Fibroblast of peridontal ligament (primary cell): ENCODE results near the gene TXLNG.

Source experiments
- DNase-seq: peaks from one replicate; pipeline ENCODE4 v3.0.0-alpha.2; 2010; ENCODE audit errors: extremely low read depth

Gene TXLNG

DNA sequence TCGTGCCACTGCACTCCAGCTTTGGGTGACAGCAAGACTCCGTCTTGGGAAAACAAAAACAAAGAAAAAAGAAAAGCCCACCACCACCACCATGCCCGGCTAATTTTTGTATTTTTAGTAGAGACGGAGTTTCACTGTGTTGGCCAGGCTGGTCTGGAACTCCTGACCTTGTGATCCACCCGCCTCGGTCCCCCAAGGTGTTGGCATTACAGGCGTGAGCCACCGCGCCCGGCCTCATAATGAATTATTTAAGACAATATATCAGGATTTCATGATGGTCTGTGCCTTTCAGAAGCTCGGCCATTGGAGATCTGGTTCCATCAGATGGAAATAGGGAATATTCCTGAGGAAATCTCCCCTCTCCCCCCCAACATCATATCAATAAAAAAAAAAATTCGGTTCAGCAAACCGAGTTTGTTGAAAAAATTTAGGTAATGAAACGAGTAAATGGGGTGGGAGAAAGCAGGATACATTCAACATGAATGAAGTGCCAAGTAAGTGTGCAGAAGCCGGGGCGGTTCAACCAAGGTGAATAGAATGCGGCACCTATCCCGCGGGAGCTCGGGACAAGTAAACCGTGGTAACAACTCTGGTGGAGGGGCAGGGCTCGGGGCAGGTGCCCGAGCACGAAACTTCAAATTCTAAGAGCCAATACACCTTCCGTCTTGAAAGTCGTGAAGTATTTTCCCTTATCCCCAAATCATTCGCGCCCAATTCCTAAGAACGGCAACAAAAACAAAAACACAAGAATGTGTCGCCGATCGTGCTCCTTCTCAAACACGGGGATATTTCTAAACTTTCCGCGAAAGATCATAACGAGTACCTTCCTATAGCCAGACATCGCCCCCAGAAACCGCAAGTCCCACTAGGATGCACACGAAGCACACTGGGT, 773 bp upstream of the TXLNG start:
- no peak for DNase-seq

DNA sequence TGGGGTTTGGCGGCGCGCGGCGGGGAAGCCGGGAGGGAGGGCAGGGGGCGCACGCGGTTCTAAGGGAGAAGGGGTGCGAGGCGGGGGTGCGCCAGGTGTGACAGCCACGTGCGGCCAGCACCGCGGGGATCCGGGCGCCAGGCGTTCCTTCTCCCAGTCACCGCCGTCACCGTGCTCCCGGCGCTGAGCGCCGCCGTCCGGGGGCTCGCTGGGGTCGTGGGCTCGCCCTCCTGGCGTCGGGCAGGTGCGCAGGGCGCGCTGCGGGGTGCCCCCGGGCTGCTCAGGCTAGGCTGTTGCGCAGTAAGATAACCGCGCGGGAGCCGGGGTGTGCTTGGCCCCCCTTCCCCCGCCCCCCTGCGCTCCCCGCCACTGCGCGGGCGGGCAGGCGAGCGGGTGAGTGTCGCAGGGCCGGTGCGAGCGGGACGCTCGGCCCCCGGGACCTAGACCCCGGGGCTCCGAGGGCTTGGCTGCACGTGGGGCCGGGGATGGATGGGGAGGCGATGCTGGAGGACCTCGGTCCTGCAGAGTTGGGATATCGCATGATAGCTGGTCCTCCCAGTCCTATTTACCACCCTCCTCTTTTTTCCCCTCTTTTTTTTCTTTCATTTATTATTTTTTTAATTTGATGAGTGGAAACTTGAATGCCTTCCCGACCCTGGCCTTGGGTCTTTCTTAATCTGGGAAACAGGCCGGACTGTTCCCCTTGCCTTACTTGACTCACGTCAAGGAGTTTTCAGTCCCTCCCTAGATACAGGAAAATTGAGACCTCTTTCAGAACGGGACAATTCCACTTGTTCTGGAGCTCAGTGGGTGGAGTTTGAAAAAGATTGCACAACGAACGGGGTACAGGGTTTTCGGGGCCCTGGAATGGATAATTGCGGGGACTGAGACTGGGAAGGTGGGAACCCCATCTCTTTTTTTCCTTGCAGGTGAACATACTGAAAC, 797 bp downstream of the TXLNG start:
- DNase-seq, result peak; percentile 17

DNA sequence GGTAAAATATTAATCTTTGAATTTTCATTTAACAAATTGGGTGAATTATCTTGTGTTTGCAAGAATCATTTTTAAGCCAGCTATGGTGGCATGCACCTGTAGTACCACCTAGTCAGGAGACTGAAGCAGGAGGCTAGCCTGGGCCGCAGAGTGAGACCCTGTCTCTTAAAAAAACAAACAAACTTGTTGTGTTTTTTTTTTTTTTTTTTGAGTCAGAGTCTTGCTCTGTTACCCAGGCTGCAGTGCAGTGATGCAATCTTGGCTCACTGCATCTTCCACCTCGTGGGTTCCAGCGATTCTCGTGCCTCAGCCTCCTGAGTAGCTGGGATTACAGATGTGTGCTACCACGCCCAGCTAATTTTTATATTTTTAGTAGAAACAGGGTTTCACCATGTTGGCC, 2.2 kb downstream of the TXLNG start:
- no peak for DNase-seq

DNA sequence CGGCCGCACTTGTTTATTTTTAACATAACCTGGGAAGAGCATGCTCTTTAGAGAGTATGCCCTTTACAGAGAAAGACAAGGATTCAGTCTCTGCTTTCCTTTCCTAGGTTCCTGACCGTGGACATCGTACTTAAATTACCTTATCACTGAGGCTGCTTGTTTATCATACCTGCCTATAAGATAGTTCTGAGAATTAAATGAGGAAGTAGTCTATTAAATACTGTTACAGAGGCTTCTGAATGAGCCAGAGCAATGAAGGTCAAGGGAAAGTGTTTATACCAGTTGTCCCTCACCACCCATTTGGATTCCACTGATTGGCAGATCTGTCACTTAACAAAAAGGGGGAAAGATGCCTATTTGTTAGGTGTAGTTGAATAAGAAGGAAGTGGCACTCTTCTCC, 10.0 kb downstream of the TXLNG start:
- no peak for DNase-seq

DNA sequence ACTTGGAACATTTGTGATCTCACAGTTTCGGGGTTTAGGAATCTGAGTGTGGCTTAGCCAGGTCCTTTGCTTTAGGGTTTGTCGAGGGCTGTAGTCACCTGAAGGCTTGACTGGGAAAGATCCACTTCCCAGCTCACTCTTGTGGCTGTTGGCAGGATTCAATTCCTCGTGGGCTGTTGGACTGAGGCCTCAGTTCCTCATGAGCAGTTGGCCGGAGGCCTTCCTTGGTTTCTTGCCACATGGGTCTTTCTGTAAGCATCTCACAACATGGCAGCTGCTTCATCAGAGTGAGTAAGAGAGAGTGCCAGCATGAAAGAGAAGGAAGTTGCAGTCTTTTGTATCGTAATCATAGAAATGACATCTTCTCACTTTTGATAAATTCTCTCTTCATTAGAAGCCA, 11.1 kb downstream of the TXLNG start:
- peak; percentile 67 for DNase-seq

DNA sequence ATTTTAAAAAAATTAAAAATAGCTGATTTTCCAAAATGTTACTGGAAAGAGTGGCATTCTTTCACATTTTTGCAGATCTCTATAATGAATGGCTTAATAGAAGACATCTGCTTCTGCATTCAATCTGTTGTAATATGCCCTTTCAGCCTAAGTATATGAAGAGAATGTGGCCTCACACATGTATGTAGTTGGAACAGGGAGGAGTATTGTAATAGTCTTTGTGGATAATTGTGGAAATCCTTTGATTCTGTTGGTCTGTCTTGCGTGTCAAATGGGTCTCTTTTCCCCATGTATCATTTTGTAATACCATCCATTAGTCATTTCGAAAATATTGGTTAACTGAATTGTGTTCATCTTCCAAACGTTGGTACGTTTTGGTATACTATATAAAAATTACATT, 11.6 kb downstream of the TXLNG start:
- peak; percentile 27 for DNase-seq

DNA sequence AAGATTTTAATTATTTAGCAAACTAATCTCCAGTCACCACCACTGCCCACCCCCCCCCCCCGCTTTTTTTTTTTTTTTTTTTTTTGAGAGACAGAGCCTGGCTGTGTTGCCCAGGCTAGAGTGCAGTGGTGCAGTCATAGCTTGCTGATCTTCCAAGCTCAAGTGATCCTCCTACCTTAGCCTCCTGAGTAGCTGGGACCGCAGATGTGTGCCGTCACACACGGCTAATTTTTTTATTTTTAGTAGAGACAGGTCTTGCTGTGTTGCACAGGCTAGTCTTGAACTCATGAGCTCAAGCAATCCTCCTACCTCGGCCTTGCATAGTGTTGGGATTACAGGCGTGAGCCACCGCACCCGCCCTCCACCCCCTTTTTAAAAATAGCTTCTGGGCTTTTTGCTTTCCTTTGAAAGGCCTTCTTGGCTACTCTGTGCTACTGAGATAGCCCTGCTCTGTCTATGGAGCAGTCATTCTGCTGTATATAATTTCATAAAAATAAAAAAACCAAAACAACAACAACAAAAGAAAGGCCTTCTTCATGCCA, 18.7 kb downstream of the TXLNG start:
- DNase-seq, result no peak

DNA sequence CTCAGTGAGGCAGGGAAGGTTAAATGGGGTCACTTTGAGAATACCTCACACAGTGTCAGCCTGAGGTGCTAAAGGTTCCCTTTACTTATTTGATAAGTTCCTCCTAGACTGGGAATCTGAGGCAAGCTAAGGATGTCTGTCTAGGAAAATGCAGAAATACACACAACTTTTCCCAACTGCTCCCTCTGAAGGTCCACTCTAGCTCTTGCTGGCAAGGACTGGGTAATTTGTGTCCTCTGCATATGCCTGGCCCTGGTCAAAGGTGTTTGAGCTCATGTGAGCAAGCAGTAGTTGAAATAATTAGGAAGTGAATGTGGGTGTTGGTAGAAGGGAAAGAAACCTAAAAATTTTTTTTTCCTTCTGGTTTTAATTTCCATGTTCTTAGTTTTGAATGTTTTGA, 21.3 kb downstream of the TXLNG start:
- peak; percentile 59 for DNase-seq

DNA sequence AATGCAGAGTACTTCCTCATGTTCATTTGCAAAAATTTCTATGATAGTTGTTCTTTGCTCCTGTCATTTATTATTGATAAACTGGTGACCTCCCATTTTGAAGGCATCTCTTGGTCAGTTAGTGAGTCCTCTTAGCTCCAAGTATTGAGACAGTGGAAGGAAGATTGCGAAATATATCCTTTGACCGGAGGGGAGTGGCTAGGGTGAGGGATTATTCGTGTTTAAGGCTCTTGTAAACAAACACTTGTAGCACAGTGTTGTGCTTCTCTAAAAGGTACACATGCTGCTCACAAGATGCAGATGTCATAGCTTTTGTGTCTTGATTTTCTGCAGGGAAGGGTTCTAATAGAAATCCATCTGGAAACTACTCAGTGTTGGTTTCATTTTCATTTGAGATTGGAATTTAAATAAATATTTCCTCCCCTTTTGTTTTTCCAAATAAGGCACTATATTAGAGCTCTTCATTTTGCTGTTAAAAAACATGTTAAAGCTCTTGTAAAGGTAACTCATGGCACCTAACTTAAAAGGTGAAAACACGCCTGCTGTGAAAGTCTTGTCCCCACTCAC, 21.8 kb downstream of the TXLNG start:
- peak; percentile 65 for DNase-seq

DNA sequence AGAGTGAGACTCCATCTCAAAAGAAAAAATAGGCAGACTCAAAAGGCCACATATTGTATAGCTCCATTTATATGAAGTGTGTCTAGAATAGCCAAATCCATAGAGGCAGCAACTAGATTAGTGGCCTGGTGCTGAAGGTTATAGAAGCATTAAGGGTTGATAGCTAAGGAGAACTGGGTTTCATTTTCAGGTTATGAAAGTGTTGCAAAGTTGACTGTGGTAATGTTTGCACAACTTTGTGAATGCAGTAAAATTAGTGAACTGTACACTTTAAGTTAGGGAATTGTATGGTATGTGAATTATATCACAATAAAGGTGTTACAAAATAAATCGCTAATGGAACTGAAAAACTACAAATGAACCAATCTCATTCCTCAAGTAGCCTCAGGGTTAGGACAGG, 28.3 kb downstream of the TXLNG start:
- DNase-seq, result no peak

DNA sequence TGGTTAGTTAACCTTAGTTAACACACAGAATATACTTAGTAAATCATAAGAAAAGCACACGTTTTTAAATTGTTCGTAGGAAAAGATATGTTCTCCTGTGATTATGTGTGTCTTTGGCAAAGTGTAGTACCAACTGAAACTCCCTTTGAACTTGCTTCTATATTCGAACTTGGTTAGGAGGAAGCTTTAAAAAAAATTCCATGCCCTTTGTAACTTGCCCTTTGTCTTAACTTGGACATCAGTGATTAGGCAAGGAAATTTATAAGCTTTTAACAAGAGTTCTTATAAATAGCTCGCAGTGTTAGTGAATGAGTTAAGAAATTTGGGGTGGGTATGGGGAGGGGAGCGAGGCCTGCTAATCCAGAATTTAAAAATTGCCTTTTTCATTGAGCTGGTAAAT, 33.4 kb downstream of the TXLNG start:
- DNase-seq, result no peak

DNA sequence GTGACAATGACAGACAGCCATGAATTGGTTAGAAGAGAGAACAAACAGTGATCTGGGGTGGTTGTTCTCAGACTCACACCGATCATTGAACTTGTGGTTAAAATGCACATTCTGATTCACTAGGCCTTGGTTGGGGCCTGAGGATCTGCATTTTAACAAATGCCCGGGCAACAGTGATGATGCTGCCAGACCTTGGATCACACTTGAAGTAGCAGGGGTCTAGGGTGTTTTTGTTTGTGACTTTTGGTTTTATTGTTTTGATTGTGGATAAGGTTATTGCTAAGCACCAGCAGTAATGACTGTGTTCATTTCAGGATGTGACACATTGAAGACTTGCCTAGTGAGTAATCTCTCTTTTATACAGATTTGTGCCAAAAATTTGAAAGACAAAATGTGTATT, 36.5 kb downstream of the TXLNG start:
- peak; percentile 63 for DNase-seq

DNA sequence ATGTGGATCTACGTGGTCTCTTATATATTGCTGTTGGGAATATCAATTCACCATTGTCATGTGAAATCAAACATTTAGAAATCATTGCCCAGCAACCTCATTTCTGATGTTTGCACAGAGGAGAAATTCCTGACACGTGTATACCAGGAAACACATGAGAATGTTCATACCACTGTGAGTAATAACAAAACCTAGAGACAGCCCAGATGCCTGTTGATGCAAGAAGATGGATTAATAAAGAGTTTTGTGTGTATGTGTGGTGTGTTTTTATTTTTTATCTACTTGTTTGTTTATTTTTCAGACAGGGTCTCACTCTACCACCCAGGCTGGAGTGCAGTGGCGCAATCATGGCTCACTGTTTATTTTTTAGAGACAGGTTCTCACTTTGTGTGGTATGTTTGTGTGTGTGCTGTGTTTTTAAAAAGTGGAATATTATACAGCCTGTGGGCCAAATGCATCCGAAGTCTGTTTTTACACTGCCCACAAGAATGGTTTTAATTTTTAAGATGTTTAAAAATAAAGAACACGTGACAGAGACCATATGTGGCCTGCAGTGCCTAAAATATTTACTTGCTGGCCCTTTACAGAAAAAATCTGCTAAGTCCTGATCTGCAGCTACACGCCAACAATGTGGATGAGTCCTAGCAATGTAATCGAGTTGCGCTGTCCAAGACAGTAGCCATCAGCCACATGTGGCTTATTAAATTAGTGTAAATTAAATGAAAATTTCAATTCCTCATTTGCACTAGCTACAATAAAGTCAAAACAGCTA, 39.2 kb downstream of the TXLNG start:
- DNase-seq, result peak; percentile 55

DNA sequence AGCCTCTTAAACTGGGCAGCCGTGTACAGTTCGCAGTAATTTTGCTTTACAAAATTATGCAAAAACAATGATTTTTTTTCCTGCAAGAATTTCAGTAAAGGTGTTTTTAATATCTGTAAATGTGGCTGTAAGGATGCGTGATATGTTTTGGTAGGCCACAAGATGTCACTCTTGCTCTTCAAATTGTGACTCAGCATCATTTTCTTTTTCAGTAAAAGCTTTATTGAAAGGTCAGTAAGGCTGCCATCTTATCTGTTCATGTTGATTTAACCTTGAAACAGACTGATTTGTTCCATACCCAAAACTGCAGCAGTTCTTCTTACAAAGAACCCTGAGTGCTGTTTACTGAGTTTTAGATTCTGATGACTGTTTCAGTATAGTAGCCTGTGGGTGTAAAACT, 39.9 kb downstream of the TXLNG start:
- peak; percentile 69 for DNase-seq

DNA sequence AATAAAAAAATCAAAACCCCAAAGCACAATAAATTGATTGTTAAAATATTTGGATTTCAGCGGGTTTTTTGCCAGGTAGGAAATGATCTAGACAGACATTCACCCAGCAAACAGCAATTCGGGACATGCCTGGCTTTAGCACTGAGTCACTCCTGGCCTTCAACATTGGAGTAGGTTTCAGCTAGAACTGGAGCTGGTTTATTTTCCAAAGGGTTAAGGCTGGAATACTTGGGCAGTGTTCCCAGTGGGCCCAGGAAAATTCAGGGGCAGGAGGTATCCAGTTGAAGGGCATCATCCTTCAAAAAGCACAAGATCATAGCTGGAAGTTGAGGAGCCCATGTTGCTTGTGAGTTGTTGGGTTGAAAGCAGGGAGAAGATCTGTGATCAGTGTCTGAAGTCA, 41.0 kb downstream of the TXLNG start:
- DNase-seq, result no peak

DNA sequence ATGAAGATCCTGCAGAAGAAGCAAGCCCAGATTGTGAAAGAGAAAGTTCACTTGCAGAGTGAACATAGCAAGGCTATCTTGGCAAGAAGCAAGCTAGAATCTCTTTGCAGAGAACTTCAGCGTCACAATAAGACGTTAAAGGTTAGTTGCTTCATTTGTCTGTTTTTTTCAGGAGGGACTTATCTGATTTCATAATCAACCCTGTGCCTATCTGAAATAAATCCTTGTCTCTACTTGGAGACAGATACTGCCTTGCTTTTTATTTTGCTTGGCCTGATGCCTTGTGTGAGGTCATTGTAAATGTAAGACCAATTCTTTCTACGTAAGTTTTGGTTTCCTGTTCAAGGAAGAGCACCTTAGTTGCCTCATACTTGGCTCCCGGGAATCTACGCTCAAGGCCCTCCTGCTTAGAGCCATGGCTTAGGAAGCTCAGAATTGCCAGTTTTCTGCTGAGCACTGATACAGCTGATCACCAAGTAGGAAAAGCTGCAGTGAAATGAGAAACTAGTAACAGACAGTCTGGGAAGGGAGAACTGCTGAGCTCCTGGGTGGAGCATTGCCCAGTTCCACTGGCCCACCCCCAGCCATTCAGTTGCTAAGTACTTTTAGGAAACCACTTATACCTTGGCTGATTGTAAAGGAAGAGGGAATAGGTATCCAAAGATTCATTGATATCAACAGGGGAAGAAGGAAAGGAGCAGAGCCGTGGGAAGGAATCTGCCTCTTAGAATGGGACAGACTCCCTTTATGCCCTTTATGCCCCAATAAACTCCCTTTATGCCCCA, 42.0 kb downstream of the TXLNG start:
- peak; percentile 79 for DNase-seq

DNA sequence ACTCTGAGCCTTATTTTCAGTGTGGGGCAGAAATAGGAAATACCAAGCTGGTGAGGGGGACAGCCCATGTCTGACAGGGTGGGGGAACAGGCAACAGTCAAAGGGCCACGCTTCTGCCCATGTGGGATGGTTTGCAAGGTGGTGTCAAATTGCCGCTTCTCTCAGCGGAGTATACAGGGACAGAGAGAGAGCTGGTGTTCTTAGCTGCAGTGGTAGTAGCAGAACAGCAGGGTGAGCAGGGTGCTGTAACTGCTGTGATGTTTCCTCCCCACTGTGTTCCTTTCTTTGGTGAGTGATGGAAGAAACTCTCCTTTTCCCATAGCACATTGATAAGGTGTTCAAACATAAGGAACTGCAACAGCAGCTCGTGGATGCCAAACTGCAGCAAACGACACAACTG, 46.0 kb downstream of the TXLNG start:
- DNase-seq, result no peak

DNA sequence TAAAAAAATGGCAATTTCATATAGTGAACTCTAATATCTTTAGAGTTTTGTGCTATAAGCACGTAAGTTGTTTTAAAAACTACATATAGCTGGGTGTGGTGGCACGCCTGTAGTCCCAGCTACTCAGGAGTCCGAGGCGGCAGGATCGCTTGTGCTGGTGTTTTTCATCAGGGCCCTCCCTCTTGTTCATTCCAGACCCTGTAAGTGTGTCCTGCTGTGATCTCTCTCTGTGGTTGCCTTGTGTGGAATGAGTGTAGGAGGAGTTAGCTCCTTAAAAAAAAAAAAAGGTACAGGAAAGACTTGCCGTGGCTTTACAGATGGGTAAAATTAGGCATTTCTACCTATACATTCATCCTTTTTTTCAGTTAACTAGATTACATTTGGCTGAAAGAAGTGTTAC, 48.5 kb downstream of the TXLNG start:
- no peak for DNase-seq

DNA sequence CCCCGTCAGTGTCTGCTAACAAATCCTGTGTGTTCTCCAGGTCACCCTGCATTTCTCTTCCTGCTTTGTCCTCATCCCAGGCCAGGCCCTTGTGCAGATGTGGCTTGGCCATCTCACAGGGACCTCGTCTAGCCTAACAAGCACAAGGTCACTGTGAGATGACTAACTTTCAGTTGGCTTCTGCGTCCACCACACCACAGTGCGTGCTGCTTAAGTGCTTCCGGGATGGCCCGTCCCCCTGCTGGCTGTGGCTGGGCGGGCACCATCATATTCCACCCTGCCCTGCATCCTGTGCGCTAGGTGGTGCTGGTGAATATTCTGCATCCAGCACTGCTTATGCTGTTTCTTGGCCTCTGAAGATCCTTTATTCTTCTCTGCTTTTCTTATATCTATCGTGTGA, 50.1 kb downstream of the TXLNG start:
- no peak for DNase-seq

DNA sequence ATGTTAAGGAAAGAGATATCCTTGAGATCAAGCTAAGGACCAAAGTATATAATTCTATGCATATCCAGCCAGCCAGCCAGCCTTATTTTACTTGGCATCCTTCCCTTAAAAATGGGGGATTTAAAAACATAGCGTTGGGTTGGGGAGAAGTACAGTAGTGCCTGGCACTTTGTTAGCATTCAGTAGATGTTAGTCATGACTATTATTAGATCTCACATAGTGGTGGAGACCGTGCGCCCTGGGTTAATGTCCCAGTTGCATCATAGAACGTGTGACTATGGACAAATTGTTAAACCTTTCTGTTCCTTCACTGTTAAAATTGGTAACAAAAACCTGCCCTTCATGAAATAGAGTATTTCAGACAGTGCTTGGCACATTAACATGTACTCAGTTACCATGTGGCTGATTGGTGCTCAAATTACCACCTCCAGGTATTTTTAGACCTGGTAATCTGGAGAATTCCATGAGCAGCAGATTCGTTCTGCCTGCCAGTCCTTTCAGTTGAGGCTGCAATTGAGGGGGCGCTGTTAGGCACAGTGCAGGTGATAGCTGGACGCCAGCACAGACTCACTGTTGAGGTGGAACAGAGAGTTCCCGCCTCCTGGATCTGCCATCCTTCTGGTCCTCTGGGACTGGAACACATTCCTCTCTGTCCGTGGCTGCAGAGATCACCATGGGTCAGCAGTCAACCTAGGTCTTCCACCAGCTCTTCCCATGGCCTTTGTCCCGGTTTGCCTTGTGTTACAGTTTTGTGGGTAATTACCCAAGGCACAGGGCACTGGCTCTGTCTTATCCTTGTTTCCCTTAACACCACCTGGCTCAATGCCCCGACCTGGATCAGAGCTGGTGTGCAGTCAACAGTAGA, 52.2 kb downstream of the TXLNG start:
- DNase-seq, result peak; percentile 81
